Lower leg skin (tissue), 3 donors: ENCODE results near the gene RASSF5.

ENCODE experiments used
- POLR2A ChIP-seq, 2 donors: fragments of 450-650 bp; IDR thresholded peaks; one replicate each; pipeline ENCODE4 v1.6.1; 2016 to 2017; ENCODE audit warnings: antibody characterized with exemption in 2 of 2, mild to moderate bottlenecking in 1 of 2, moderate library complexity in 1 of 2
- TF ChIP-seq, protein P1 (sequence below), 3 donors: fragments of 450-650 bp; IDR thresholded peaks; one replicate each; pipeline ENCODE4 v1.5.1; 2016; ENCODE audit warnings: antibody characterized with exemption in 3 of 3, mild to moderate bottlenecking in 3 of 3, moderate library complexity in 2 of 3

DNA sequence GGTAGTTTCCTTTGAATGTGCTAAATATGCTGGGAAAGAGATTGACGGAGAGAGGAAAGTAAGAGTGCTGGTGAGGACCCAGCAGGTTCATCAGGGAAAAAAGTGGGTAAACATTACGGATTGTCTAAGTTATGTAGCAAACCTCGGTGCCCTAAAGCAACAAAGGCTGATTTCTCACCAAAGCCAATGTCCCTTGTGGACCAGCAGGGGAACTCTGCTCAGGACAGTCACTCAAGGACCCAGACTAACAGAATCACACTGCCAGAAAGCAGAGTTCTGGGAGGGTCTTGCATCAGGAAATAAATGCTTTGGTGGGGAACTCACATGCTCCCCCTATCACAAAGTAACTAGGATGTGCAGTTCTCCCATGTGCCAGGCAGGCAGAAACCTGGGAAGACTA is 38.8 kb upstream of the RASSF5 start:
- TF ChIP-seq POLR2A (IDR thresholded peaks at IDR 0.05), result no peak
- TF ChIP-seq, protein P1, sequence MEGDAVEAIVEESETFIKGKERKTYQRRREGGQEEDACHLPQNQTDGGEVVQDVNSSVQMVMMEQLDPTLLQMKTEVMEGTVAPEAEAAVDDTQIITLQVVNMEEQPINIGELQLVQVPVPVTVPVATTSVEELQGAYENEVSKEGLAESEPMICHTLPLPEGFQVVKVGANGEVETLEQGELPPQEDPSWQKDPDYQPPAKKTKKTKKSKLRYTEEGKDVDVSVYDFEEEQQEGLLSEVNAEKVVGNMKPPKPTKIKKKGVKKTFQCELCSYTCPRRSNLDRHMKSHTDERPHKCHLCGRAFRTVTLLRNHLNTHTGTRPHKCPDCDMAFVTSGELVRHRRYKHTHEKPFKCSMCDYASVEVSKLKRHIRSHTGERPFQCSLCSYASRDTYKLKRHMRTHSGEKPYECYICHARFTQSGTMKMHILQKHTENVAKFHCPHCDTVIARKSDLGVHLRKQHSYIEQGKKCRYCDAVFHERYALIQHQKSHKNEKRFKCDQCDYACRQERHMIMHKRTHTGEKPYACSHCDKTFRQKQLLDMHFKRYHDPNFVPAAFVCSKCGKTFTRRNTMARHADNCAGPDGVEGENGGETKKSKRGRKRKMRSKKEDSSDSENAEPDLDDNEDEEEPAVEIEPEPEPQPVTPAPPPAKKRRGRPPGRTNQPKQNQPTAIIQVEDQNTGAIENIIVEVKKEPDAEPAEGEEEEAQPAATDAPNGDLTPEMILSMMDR (IDR thresholded peaks at IDR 0.05), result no peak
